PFSK-1 (cell line): ENCODE results near the gene CCSER2.

Experiments used
- FOXP2 ChIP-seq: optimal IDR thresholded peaks from 2 replicates; pipeline ENCODE3; 2011; ENCODE audit warnings: borderline replicate concordance, control low read depth, inconsistent platforms; ENCODE audit not compliant: insufficient read depth; ENCODE audit errors: extremely low read length, extremely low read depth
- POLR2AphosphoS5 ChIP-seq: IDR thresholded peaks from 2 replicates; pipeline ENCODE4 v1.6.1; 2012; ENCODE audit warnings: low read depth, mild to moderate bottlenecking, control low read depth, low read length, moderate library complexity
- REST ChIP-seq, 2 experiments: IDR thresholded peaks; 2 replicates each; pipeline versions ENCODE4 v1.6.1 to v1.8.0; 2011 to 2012; ENCODE audit warnings: low read depth in 2 of 2, low read length in 2 of 2, control low read depth in 1 of 2, inconsistent platforms in 1 of 2, mild to moderate bottlenecking in 1 of 2, moderate library complexity in 1 of 2; ENCODE audit not compliant: insufficient read depth in 1 of 2
- SIN3A ChIP-seq: IDR thresholded peaks from 2 replicates; pipeline ENCODE4 v1.6.1; 2012; ENCODE audit warnings: mild to moderate bottlenecking, low read length, moderate library complexity, borderline replicate concordance; ENCODE audit not compliant: insufficient read depth
- TAF1 ChIP-seq: IDR thresholded peaks from 2 replicates; pipeline ENCODE4 v1.6.1; 2012; ENCODE audit warnings: low read length, control low read depth, borderline replicate concordance; ENCODE audit not compliant: insufficient read depth

CCSER2 gene

GRCh38 chr10:84337199-84337598, 8.8 kb downstream of the CCSER2 start:
- TF ChIP-seq SIN3A (no peak), TAF1 (no peak), FOXP2 (no peak), REST (IDR thresholded peaks at IDR 0.05; ENCODE audit: insufficient read depth in 1 of 2, low read depth in 2 of 2, low read length in 2 of 2) (no peak), POLR2AphosphoS5 (no peak)

- TF ChIP-seq SIN3A: no peak
- no peak for TF ChIP-seq TAF1
- TF ChIP-seq FOXP2: no peak
- no peak for TF ChIP-seq REST (IDR thresholded peaks at IDR 0.05; ENCODE audit: insufficient read depth in 1 of 2, low read depth in 2 of 2, low read length in 2 of 2)
These were observed 10.6 kb downstream of the CCSER2 start for GRCh38 chr10:84339025-84339424.

GRCh38 chr10:84340187-84340586, 11.8 kb downstream of the CCSER2 start:
- TF ChIP-seq REST (IDR thresholded peaks at IDR 0.05; ENCODE audit: insufficient read depth in 1 of 2, low read depth in 2 of 2, low read length in 2 of 2) (no peak), TAF1 (no peak), SIN3A (no peak), POLR2AphosphoS5 (no peak), FOXP2 (no peak)

- TF ChIP-seq TAF1 (no peak), POLR2AphosphoS5 (no peak), SIN3A (no peak), FOXP2 (no peak), REST (IDR thresholded peaks at IDR 0.05; ENCODE audit: insufficient read depth in 1 of 2, low read depth in 2 of 2, low read length in 2 of 2) (no peak)
These were observed 12.5 kb downstream of the CCSER2 start for GRCh38 chr10:84340632-84341537.

- TF ChIP-seq REST (IDR thresholded peaks at IDR 0.05; ENCODE audit: insufficient read depth in 1 of 2, low read depth in 2 of 2, low read length in 2 of 2) (no peak), TAF1 (no peak), SIN3A (no peak), POLR2AphosphoS5 (no peak), FOXP2 (no peak)
These were observed 13.1 kb downstream of the CCSER2 start for GRCh38 chr10:84341538-84341856.
